ENCODE results near the gene SLC35B2.

DNA sequence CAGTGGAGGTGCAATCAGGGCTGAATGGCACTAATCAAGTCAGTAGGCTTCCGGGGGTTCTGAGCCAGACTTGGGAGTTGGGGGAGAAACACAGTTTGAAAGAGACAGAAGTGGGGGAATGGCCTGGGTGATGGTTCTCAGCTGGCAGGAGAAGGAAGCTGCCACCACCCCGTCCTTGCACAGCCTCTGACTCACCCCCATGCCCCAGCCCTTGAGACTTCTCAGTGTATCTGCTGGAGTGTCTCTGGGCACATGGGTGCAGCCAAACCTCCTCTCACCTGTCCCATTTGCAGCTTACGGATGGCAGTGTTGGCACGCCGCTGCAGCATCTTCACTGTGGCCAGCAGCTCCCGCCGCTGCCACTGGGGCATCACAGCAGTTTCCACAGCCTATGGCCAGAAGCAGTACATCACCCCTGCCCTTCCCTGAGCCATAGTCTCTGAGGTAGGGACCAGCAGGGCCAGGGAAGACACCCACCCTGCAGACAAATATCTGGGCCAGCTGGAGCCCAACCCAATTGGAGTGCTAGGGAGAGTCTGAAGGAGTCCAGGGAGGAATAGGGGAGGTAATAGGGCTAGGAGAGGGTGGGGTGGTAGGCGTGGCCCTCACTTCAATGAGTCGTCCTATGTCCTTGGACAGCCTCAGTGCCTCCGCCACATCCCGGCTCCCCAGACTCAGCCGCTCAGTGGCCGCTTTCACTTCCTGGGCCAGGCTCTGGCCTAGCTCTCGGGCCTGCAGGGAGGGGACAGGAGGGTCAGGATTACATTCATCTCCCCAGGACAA, 44.6 kb upstream of the SLC35B2 start:
- TF ChIP-seq, protein P1, sequence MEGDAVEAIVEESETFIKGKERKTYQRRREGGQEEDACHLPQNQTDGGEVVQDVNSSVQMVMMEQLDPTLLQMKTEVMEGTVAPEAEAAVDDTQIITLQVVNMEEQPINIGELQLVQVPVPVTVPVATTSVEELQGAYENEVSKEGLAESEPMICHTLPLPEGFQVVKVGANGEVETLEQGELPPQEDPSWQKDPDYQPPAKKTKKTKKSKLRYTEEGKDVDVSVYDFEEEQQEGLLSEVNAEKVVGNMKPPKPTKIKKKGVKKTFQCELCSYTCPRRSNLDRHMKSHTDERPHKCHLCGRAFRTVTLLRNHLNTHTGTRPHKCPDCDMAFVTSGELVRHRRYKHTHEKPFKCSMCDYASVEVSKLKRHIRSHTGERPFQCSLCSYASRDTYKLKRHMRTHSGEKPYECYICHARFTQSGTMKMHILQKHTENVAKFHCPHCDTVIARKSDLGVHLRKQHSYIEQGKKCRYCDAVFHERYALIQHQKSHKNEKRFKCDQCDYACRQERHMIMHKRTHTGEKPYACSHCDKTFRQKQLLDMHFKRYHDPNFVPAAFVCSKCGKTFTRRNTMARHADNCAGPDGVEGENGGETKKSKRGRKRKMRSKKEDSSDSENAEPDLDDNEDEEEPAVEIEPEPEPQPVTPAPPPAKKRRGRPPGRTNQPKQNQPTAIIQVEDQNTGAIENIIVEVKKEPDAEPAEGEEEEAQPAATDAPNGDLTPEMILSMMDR (IDR thresholded peaks at IDR 0.05): no peak
- TF ChIP-seq POLR2A (IDR thresholded peaks at IDR 0.05): no peak

Measured in ovary (tissue), 3 donors.